OCI-LY1 (cell line): ENCODE data around the gene LRP2.

Experiments
- H2AFZ ChIP-seq: fragments of 200-600 bp; sonication (generic), shearing (Covaris generic); 2 replicates; pipeline ENCODE4 v1.6.0; 2014; ENCODE audit warnings: antibody characterized with exemption, mild to moderate bottlenecking, low read length
- H3F3A ChIP-seq: fragments of 200-600 bp; sonication (generic), shearing (Covaris generic); 2 replicates; pipeline ENCODE4 v1.6.0; 2014; ENCODE audit warnings: mild to moderate bottlenecking, antibody characterized with exemption, low read length, moderate library complexity; ENCODE audit not compliant: insufficient read depth
- H3K27ac ChIP-seq: fragments of 200-600 bp; sonication (generic); 2 replicates; pipeline ENCODE4 v1.5.1; 2014; ENCODE audit warnings: low read length, mixed run types, mild to moderate bottlenecking, low read depth; ENCODE audit not compliant: poor library complexity, severe bottlenecking
- H3K27me3 ChIP-seq: fragments of 200-600 bp; sonication (generic); 2 replicates; pipeline ENCODE4 v1.6.0; 2014; ENCODE audit warnings: antibody characterized with exemption, mild to moderate bottlenecking, low read length, moderate library complexity; ENCODE audit not compliant: insufficient read depth
- H3K36me3 ChIP-seq: fragments of 200-600 bp; sonication (generic); 2 replicates; pipeline ENCODE4 v1.6.1; 2014; ENCODE audit warnings: mild to moderate bottlenecking, antibody characterized with exemption, low read length, moderate library complexity, mixed read lengths; ENCODE audit not compliant: insufficient read depth
- H3K4me1 ChIP-seq: fragments of 200-600 bp; sonication (generic); 2 replicates; pipeline ENCODE4 v1.5.1; 2014; ENCODE audit warnings: mild to moderate bottlenecking, low read length, moderate library complexity; ENCODE audit not compliant: insufficient read depth, severe bottlenecking
- H3K4me2 ChIP-seq: fragments of 200-600 bp; sonication (generic), shearing (Covaris generic); 2 replicates; pipeline ENCODE4 v1.6.1; 2014; ENCODE audit warnings: low read length
- H3K4me3 ChIP-seq: fragments of 200-600 bp; sonication (generic); 2 replicates; pipeline ENCODE4 v1.5.1; 2014; ENCODE audit warnings: low read length, low read depth, mild to moderate bottlenecking, mixed read lengths; ENCODE audit not compliant: poor library complexity, severe bottlenecking
- H3K79me2 ChIP-seq: fragments of 200-600 bp; shearing (Covaris generic); 2 replicates; pipeline ENCODE4 v1.6.1; 2016; ENCODE audit warnings: mixed run types, low read length, mixed read lengths; ENCODE audit not compliant: insufficient read depth
- H3K9ac ChIP-seq: fragments of 200-600 bp; sonication (generic), shearing (Covaris generic); 2 replicates; pipeline ENCODE4 v1.6.1; 2014; ENCODE audit warnings: mild to moderate bottlenecking, low read length, mixed read lengths
- H3K9me2 ChIP-seq: fragments of 200-600 bp; sonication (generic), shearing (Covaris generic); 2 replicates; pipeline ENCODE4 v1.6.1; 2014; ENCODE audit warnings: low read depth, mild to moderate bottlenecking, low read length, mixed read lengths
- H3K9me3 ChIP-seq: fragments of 200-600 bp; shearing (Covaris generic); 2 replicates; pipeline ENCODE4 v1.6.1; 2014; ENCODE audit warnings: low read length, mixed read lengths
- H4K20me1 ChIP-seq: fragments of 200-600 bp; sonication (generic), shearing (Covaris generic); 2 replicates; pipeline ENCODE4 v1.6.0; 2016; ENCODE audit warnings: mild to moderate bottlenecking, low read length; ENCODE audit not compliant: insufficient read depth
- CTCF ChIP-seq: fragments of 200-600 bp; sonication (generic), shearing (Covaris generic); IDR thresholded peaks from 2 replicates; pipeline ENCODE4 v1.5.1; 2017; ENCODE audit warnings: mild to moderate bottlenecking, antibody characterized with exemption, low read length, moderate library complexity, mixed read lengths
- EZH2 ChIP-seq: fragments of 200-600 bp; sonication (generic), shearing (Covaris generic); IDR thresholded peaks from 2 replicates; pipeline ENCODE4 v1.8.0; 2017; ENCODE audit warnings: borderline replicate concordance, mixed run types, mild to moderate bottlenecking, antibody characterized with exemption, low read length, moderate library complexity, mixed read lengths

LRP2 gene

GRCh38 chr2:169260246-169260645 is 102.1 kb downstream of the LRP2 start:
- Histone ChIP-seq H3K4me1 (no peaks in the 10 kb centered on the region), H3K9me3 (no peaks in the 10 kb centered on the region), H3F3A (no peaks in the 10 kb centered on the region), H3K4me2 (no peak overlapping the region), H2AFZ (no peak overlapping the region), H3K4me3 (no peak overlapping the region), H3K9ac (no peak overlapping the region), H3K27me3 (no peaks in the 10 kb centered on the region), H3K36me3 (no peaks in the 10 kb centered on the region), H3K9me2 (no peaks in the 10 kb centered on the region), H3K27ac (no peak overlapping the region), H4K20me1 (no peaks in the 10 kb centered on the region), H3K79me2 (no peaks in the 10 kb centered on the region)
- TF ChIP-seq CTCF = 0 out of 2 replicates have a peak, but pooled peaks have one; percentile 6
- TF ChIP-seq EZH2 = no peak

- TF ChIP-seq CTCF (no peak), EZH2 (no peak)
These were observed 102.9 kb downstream of the LRP2 start for GRCh38 chr2:169259402-169259801.

GRCh38 chr2:169258045-169258601 is 104.2 kb downstream of the LRP2 start:
- Histone ChIP-seq H3K79me2 (no peaks in the 10 kb centered on the region), H3K9me2 (no peaks in the 10 kb centered on the region), H3K4me1 (no peaks in the 10 kb centered on the region), H3K27me3 (no peaks in the 10 kb centered on the region), H3K36me3 (no peaks in the 10 kb centered on the region), H3K27ac (no peak overlapping the region), H2AFZ (no peak overlapping the region), H3K9ac (no peak overlapping the region), H3K9me3 (no peaks in the 10 kb centered on the region), H4K20me1 (no peaks in the 10 kb centered on the region), H3K4me3 (no peak overlapping the region), H3F3A (no peaks in the 10 kb centered on the region), H3K4me2 (no peak overlapping the region)
- no peak for TF ChIP-seq CTCF
- TF ChIP-seq EZH2 = no peak

More at GRCh38 chr2:169259402-169259801, 102.9 kb downstream of the LRP2 start:
- H3K4me3 ChIP-seq = no peak overlapping the region
- no peak overlapping the region for H3K4me2 ChIP-seq
- H2AFZ ChIP-seq = no peak overlapping the region
- H3K36me3 ChIP-seq = no peaks in the 10 kb centered on the region
- no peaks in the 10 kb centered on the region for H3K9me3 ChIP-seq
- H3K79me2 ChIP-seq = no peaks in the 10 kb centered on the region
- no peaks in the 10 kb centered on the region for H4K20me1 ChIP-seq
- no peaks in the 10 kb centered on the region for H3K27me3 ChIP-seq
- no peak overlapping the region for H3K9ac ChIP-seq
- H3K4me1 ChIP-seq = no peaks in the 10 kb centered on the region
- no peak overlapping the region for H3K27ac ChIP-seq
- no peaks in the 10 kb centered on the region for H3K9me2 ChIP-seq
- no peaks in the 10 kb centered on the region for H3F3A ChIP-seq
